GM12891 (cell line): ENCODE results near the gene ARHGAP19.

ENCODE experiments used
- POLR2A ChIP-seq: IDR thresholded peaks from 2 replicates; pipeline ENCODE4 v1.6.1; 2011; ENCODE audit warnings: low read depth, low read length, control low read depth
- POLR2AphosphoS5 ChIP-seq: IDR thresholded peaks from 2 replicates; pipeline ENCODE4 v1.6.1; 2011; ENCODE audit warnings: low read depth, low read length, control low read depth

- TF ChIP-seq POLR2A: no peak
- no peak for TF ChIP-seq POLR2AphosphoS5
Observed at GRCh38 chr10:97178074-97178473, 114.4 kb downstream of the ARHGAP19 start.
